Astrocyte (in vitro differentiated cells and primary cell): ENCODE results near the gene GPX4. TPM values are rescaled to one million over a fixed set of nuclear protein-coding genes. Genes with fewer than 3 reads are reported as not detected.

Source experiments
- DNase-seq: peaks from one replicate; pipeline ENCODE4 v3.0.0-alpha.2; 2010; ENCODE audit warnings: low read depth
- FAIRE-seq: peaks from 2 replicates; lab custom pipeline; 2011; peaks lifted over from hg19 to GRCh38; lab: Jason Lieb, UNC
- H2AFZ ChIP-seq: 2 replicates; pipeline ENCODE4 v1.6.0; 2012; ENCODE audit warnings: low read depth, low read length, inconsistent platforms
- H3K27ac ChIP-seq: 2 replicates; pipeline ENCODE4 v1.5.1; 2011; ENCODE audit warnings: low read depth, low read length, inconsistent platforms
- H3K27me3 ChIP-seq: 2 replicates; pipeline ENCODE4 v1.6.0; 2011; ENCODE audit warnings: low read length, inconsistent platforms; ENCODE audit not compliant: insufficient read depth
- H3K36me3 ChIP-seq: 2 replicates; pipeline ENCODE4 v1.5.1; 2011; ENCODE audit warnings: low read length, inconsistent platforms; ENCODE audit not compliant: insufficient read depth
- H3K4me1 ChIP-seq: 2 replicates; pipeline ENCODE4 v1.5.1; 2011; ENCODE audit warnings: low read length, inconsistent platforms; ENCODE audit not compliant: insufficient read depth
- H3K4me2 ChIP-seq: 2 replicates; pipeline ENCODE4 v1.6.0; 2012; ENCODE audit warnings: low read length, inconsistent platforms
- H3K4me3 ChIP-seq: 2 replicates; pipeline ENCODE4 v1.5.1; 2011; ENCODE audit warnings: low read depth, mild to moderate bottlenecking, low read length, inconsistent platforms; ENCODE audit not compliant: insufficient read depth
- H3K79me2 ChIP-seq: 2 replicates; pipeline ENCODE4 v1.6.0; 2012; ENCODE audit warnings: mild to moderate bottlenecking, low read length, inconsistent platforms; ENCODE audit not compliant: insufficient read depth
- H3K9ac ChIP-seq: 2 replicates; pipeline ENCODE4 v1.6.0; 2012; ENCODE audit warnings: mild to moderate bottlenecking, low read length, inconsistent platforms
- H3K9me3 ChIP-seq: 2 replicates; pipeline ENCODE4 v1.5.1; 2012; ENCODE audit warnings: low read depth, mild to moderate bottlenecking, low read length, inconsistent platforms; ENCODE audit not compliant: insufficient read depth
- H4K20me1 ChIP-seq: 2 replicates; pipeline ENCODE4 v1.6.0; 2012; ENCODE audit warnings: low read length, inconsistent platforms; ENCODE audit not compliant: insufficient read depth
- H3K27ac Mint-ChIP-seq: one replicate; pipeline ENCODE4 v1.8.0; 2021; ENCODE audit warnings: mild to moderate bottlenecking, mixed read lengths; ENCODE audit not compliant: unreplicated experiment
- H3K27me3 Mint-ChIP-seq: one replicate; pipeline ENCODE4 v1.8.0; 2021; ENCODE audit warnings: low read depth, mixed read lengths; ENCODE audit not compliant: unreplicated experiment
- H3K36me3 Mint-ChIP-seq: one replicate; pipeline ENCODE4 v1.8.0; 2021; ENCODE audit warnings: low read depth, mixed read lengths; ENCODE audit not compliant: unreplicated experiment
- H3K4me1 Mint-ChIP-seq: one replicate; pipeline ENCODE4 v1.8.0; 2021; ENCODE audit warnings: low read depth, mixed read lengths; ENCODE audit not compliant: unreplicated experiment
- H3K4me3 Mint-ChIP-seq: one replicate; pipeline ENCODE4 v1.8.0; 2021; ENCODE audit warnings: mild to moderate bottlenecking, moderate library complexity, mixed read lengths; ENCODE audit not compliant: unreplicated experiment
- H3K9me3 Mint-ChIP-seq: one replicate; pipeline ENCODE4 v1.8.0; 2021; ENCODE audit warnings: mild to moderate bottlenecking, mixed read lengths; ENCODE audit not compliant: unreplicated experiment
- EZH2 ChIP-seq: IDR thresholded peaks from 2 replicates; pipeline ENCODE4 v1.6.1; 2012; ENCODE audit warnings: mild to moderate bottlenecking, low read length, inconsistent platforms; ENCODE audit not compliant: insufficient read depth
- total RNA-seq: library from RNA; stranded (reverse); gene quantifications from 2 replicates; pipeline ENCODE4 v1.2.1, GENCODE V29; 2021
- TF ChIP-seq, protein P1 (sequence below): IDR thresholded peaks from 2 replicates; pipeline ENCODE4 v1.5.1; 2011; ENCODE audit warnings: low read depth, mild to moderate bottlenecking, inconsistent platforms, low read length, moderate library complexity; ENCODE audit not compliant: insufficient read depth

Gene GPX4
- total RNA-seq, 1 donor from 2014 or later, result 325 TPM

- H3K36me3 ChIP-seq, result no peaks in the 10 kb centered on the region
- DNase-seq, result no peak
- H3K4me2 ChIP-seq, result no peak overlapping the region
- peaks cover 19% of the 10 kb centered on the region for H3K4me1 ChIP-seq
- TF ChIP-seq EZH2, result no peak
- TF ChIP-seq, protein P1, sequence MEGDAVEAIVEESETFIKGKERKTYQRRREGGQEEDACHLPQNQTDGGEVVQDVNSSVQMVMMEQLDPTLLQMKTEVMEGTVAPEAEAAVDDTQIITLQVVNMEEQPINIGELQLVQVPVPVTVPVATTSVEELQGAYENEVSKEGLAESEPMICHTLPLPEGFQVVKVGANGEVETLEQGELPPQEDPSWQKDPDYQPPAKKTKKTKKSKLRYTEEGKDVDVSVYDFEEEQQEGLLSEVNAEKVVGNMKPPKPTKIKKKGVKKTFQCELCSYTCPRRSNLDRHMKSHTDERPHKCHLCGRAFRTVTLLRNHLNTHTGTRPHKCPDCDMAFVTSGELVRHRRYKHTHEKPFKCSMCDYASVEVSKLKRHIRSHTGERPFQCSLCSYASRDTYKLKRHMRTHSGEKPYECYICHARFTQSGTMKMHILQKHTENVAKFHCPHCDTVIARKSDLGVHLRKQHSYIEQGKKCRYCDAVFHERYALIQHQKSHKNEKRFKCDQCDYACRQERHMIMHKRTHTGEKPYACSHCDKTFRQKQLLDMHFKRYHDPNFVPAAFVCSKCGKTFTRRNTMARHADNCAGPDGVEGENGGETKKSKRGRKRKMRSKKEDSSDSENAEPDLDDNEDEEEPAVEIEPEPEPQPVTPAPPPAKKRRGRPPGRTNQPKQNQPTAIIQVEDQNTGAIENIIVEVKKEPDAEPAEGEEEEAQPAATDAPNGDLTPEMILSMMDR, result no peak
- Mint-ChIP-seq H3K9me3 (no peaks in the 10 kb centered on the region), H3K27me3 (no peaks in the 10 kb centered on the region), H3K4me3 (no peak overlapping the region), H3K27ac (no peak overlapping the region), H3K4me1 (peaks cover 8% of the 10 kb centered on the region), H3K36me3 (peaks cover 13% of the 10 kb centered on the region)
- H4K20me1 ChIP-seq, result peaks cover 38% of the 10 kb centered on the region
- no peaks in the 10 kb centered on the region for H3K27me3 ChIP-seq
- peaks cover 35% of the 10 kb centered on the region for H3K79me2 ChIP-seq
- no peak overlapping the region for H2AFZ ChIP-seq
- no peak overlapping the region for H3K9ac ChIP-seq
- no peaks in the 10 kb centered on the region for H3K9me3 ChIP-seq
- no peak overlapping the region for H3K4me3 ChIP-seq
- no peak for FAIRE-seq
- no peak overlapping the region for H3K27ac ChIP-seq
Measured at GRCh38 chr19:1135454-1135853, 31.7 kb downstream of the GPX4 start.

DNA sequence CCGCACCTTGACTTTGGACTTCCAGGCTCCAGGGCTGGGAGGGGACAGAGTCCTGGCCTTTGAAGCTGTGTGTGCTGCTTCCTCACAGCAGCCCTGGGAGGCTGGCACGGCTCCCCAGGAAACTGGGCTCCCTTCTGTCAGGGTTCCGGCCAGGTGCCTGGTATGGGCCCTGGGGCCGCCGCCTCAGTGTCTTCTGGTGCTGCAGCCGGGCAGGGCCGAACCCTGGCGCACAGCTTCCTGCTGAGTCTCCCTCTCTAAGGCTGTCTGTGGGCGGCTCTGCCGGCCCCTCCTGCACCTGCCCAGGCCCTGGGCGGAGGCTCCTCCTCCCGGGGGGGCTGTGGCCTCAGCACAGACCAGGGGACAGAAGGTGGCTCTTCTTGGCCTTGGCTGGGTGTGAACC, 32.4 kb downstream of the GPX4 start:
- H3K27ac ChIP-seq, result no peak overlapping the region
- DNase-seq (no peak), FAIRE-seq (no peak)
- peaks cover 31% of the 10 kb centered on the region for H4K20me1 ChIP-seq
- no peak overlapping the region for H3K9ac ChIP-seq
- no peaks in the 10 kb centered on the region for H3K9me3 ChIP-seq
- H3K4me3 ChIP-seq, result no peak overlapping the region
- peaks cover 13% of the 10 kb centered on the region for H3K36me3 Mint-ChIP-seq
- peaks cover 12% of the 10 kb centered on the region for H3K4me1 ChIP-seq
- no peak overlapping the region for H3K27ac Mint-ChIP-seq
- no peak overlapping the region for H3K4me2 ChIP-seq
- peaks cover 8% of the 10 kb centered on the region for H3K4me1 Mint-ChIP-seq
- no peak overlapping the region for H2AFZ ChIP-seq
- no peak overlapping the region for H3K4me3 Mint-ChIP-seq
- H3K9me3 Mint-ChIP-seq, result no peaks in the 10 kb centered on the region
- H3K27me3 Mint-ChIP-seq, result no peaks in the 10 kb centered on the region
- H3K27me3 ChIP-seq, result no peaks in the 10 kb centered on the region
- no peak for TF ChIP-seq EZH2
- TF ChIP-seq, protein P1, result no peak
- no peaks in the 10 kb centered on the region for H3K36me3 ChIP-seq
- peaks cover 28% of the 10 kb centered on the region for H3K79me2 ChIP-seq

DNA sequence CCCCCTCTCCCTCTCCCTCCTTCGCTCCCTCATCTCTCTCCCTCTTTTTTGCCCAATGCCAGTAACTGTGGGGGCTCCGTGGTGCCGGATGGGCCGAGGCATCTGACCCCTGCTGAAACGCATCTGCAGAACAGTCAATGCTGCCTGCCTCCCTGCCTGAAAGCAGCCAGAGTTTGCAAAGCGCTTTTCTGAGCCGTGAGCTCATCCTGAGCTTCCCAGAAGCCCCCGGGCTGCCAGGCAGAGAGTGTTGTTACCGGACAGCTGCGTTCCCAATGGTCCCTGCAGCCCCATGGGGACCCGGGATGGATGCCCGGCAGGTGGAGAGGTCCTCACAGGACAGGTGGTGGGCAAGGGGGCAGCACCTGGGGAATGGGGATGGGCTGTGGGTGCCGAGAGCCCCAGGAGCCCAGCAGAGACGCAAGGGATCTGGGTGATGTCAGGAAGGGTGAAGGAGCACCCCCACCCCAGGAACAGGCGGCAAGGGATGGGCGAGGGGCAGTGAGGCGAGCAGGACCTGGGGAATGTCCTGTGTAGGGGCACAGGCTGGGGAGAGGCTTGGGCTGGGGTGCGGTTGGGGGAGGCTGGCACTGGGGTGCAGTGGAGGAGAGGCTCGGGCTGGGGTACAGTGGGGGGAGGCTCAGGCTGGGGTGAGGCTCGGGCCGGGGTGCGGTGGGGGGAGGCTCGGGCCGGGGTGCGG, 33.0 kb downstream of the GPX4 start:
- TF ChIP-seq, protein P1, result no peak
- no peak for TF ChIP-seq EZH2
- H3K27me3 Mint-ChIP-seq, result no peaks in the 10 kb centered on the region
- no peak overlapping the region for H3K4me2 ChIP-seq
- DNase-seq (no peak), FAIRE-seq (no peak)
- no peak overlapping the region for H2AFZ ChIP-seq
- H3K4me3 Mint-ChIP-seq, result no peak overlapping the region
- peaks cover 22% of the 10 kb centered on the region for H3K79me2 ChIP-seq
- peaks cover 9% of the 10 kb centered on the region for H3K4me1 ChIP-seq
- H3K27me3 ChIP-seq, result no peaks in the 10 kb centered on the region
- H3K9me3 Mint-ChIP-seq, result no peaks in the 10 kb centered on the region
- no peaks in the 10 kb centered on the region for H3K9me3 ChIP-seq
- no peak overlapping the region for H3K4me3 ChIP-seq
- H4K20me1 ChIP-seq, result peaks cover 29% of the 10 kb centered on the region
- H3K9ac ChIP-seq, result no peak overlapping the region
- no peak overlapping the region for H3K27ac ChIP-seq
- H3K36me3 Mint-ChIP-seq, result peaks cover 13% of the 10 kb centered on the region
- H3K27ac Mint-ChIP-seq, result no peak overlapping the region
- H3K4me1 Mint-ChIP-seq, result peaks cover 8% of the 10 kb centered on the region
- no peaks in the 10 kb centered on the region for H3K36me3 ChIP-seq
